MM.1S (cell line): ENCODE measurements around the gene GDNF.

Source experiments
- EZH2phosphoT487 ChIP-seq: fragments of 300-600 bp; sonication (generic); IDR thresholded peaks from 2 replicates; pipeline ENCODE4 v1.6.1; 2018; ENCODE audit warnings: antibody characterized with exemption, low read length
- TF ChIP-seq, protein P1 (sequence below): fragments of 300-600 bp; sonication (generic); IDR thresholded peaks from 2 replicates; pipeline ENCODE4 v1.5.1; 2016; ENCODE audit warnings: antibody characterized with exemption, low read length, mixed read lengths

DNA sequence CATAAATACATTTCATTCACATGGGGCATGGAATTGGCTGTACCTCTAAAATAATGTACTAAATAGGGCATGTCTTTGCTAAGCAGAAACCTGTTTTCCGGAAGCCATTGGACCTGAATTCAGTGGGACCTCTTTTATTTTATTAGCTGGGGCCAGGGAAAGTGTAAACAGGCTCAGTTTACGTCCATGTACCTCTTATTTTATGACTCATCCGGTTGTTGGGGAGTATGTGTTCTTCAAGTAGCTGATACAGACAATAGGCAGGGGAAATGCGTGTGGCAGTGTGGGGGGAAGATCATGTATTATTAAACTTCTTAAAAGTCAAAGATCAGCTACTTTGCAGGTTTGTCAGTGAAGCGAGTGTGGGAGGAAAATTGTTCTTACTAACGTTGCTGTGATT is 1.4 kb upstream of the GDNF start:
- TF ChIP-seq, protein P1, sequence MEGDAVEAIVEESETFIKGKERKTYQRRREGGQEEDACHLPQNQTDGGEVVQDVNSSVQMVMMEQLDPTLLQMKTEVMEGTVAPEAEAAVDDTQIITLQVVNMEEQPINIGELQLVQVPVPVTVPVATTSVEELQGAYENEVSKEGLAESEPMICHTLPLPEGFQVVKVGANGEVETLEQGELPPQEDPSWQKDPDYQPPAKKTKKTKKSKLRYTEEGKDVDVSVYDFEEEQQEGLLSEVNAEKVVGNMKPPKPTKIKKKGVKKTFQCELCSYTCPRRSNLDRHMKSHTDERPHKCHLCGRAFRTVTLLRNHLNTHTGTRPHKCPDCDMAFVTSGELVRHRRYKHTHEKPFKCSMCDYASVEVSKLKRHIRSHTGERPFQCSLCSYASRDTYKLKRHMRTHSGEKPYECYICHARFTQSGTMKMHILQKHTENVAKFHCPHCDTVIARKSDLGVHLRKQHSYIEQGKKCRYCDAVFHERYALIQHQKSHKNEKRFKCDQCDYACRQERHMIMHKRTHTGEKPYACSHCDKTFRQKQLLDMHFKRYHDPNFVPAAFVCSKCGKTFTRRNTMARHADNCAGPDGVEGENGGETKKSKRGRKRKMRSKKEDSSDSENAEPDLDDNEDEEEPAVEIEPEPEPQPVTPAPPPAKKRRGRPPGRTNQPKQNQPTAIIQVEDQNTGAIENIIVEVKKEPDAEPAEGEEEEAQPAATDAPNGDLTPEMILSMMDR = no peak
- TF ChIP-seq EZH2phosphoT487 = no peak
